ENCODE data around the gene ASPRV1.
A peak's percentile ranks its signal among the peaks of the same experiment; 100 is the strongest.

DNA sequence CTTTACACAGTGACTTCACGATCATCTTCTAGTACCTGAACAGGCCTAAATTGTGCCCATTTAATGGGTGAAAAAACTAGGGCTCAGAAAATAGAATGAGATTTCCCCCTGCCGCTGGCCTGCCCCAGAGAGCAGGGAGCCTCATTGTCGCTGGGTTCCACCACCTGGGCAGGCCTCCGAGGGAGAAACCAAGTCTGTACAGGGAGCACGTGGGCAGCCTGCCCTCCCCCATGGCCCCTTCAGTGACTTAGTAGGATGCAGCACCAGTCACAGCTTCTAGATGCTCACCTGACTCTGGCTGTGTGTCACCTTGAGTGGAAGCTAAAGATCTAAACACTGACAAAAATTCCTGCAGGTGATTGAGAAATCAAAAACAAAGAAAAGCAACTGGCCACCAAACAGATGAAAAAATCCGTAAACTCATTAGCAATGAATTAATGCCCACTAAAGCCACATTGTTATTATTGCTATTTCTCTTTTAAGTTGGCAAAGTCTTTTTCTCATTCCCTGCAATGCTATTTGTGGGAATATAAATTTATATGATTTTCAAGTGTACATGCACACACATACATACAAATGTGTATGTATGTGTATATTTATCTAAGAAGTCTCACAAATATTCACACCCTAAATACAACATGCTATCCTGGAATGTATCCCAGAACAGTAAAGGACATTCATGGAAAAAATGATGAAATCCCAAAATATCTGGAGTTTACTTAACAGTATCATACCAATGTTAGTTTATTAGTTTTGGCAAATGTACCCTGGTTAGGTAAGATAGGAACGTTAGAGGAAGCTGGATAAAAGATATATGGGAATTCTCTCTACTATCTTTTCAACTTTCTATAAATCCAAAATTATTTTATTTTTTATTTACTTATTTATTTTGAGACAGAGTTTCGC lies 18.7 kb upstream of the ASPRV1 start:
- TF ChIP-seq, protein P1, sequence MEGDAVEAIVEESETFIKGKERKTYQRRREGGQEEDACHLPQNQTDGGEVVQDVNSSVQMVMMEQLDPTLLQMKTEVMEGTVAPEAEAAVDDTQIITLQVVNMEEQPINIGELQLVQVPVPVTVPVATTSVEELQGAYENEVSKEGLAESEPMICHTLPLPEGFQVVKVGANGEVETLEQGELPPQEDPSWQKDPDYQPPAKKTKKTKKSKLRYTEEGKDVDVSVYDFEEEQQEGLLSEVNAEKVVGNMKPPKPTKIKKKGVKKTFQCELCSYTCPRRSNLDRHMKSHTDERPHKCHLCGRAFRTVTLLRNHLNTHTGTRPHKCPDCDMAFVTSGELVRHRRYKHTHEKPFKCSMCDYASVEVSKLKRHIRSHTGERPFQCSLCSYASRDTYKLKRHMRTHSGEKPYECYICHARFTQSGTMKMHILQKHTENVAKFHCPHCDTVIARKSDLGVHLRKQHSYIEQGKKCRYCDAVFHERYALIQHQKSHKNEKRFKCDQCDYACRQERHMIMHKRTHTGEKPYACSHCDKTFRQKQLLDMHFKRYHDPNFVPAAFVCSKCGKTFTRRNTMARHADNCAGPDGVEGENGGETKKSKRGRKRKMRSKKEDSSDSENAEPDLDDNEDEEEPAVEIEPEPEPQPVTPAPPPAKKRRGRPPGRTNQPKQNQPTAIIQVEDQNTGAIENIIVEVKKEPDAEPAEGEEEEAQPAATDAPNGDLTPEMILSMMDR (IDR thresholded peaks at IDR 0.05; ENCODE audit: low read depth, low read length, missing input control) = no peak
- TF ChIP-seq, protein P2, sequence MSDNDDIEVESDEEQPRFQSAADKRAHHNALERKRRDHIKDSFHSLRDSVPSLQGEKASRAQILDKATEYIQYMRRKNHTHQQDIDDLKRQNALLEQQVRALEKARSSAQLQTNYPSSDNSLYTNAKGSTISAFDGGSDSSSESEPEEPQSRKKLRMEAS (IDR thresholded peaks at IDR 0.05) = no peak
- peak in 1 of 2 donors; percentile 75 for TF ChIP-seq JUND (IDR thresholded peaks at IDR 0.05)
- peak; percentile 39 for TF ChIP-seq SP1 (IDR thresholded peaks at IDR 0.05)
- TF ChIP-seq, protein P3, sequence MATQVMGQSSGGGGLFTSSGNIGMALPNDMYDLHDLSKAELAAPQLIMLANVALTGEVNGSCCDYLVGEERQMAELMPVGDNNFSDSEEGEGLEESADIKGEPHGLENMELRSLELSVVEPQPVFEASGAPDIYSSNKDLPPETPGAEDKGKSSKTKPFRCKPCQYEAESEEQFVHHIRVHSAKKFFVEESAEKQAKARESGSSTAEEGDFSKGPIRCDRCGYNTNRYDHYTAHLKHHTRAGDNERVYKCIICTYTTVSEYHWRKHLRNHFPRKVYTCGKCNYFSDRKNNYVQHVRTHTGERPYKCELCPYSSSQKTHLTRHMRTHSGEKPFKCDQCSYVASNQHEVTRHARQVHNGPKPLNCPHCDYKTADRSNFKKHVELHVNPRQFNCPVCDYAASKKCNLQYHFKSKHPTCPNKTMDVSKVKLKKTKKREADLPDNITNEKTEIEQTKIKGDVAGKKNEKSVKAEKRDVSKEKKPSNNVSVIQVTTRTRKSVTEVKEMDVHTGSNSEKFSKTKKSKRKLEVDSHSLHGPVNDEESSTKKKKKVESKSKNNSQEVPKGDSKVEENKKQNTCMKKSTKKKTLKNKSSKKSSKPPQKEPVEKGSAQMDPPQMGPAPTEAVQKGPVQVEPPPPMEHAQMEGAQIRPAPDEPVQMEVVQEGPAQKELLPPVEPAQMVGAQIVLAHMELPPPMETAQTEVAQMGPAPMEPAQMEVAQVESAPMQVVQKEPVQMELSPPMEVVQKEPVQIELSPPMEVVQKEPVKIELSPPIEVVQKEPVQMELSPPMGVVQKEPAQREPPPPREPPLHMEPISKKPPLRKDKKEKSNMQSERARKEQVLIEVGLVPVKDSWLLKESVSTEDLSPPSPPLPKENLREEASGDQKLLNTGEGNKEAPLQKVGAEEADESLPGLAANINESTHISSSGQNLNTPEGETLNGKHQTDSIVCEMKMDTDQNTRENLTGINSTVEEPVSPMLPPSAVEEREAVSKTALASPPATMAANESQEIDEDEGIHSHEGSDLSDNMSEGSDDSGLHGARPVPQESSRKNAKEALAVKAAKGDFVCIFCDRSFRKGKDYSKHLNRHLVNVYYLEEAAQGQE (IDR thresholded peaks at IDR 0.05) = no peak
- TF ChIP-seq TAF1 (conservative IDR thresholded peaks at IDR 0.05) = no peak
- TF ChIP-seq RAD21 (IDR thresholded peaks at IDR 0.05) = no peak
- TF ChIP-seq, protein P4, sequence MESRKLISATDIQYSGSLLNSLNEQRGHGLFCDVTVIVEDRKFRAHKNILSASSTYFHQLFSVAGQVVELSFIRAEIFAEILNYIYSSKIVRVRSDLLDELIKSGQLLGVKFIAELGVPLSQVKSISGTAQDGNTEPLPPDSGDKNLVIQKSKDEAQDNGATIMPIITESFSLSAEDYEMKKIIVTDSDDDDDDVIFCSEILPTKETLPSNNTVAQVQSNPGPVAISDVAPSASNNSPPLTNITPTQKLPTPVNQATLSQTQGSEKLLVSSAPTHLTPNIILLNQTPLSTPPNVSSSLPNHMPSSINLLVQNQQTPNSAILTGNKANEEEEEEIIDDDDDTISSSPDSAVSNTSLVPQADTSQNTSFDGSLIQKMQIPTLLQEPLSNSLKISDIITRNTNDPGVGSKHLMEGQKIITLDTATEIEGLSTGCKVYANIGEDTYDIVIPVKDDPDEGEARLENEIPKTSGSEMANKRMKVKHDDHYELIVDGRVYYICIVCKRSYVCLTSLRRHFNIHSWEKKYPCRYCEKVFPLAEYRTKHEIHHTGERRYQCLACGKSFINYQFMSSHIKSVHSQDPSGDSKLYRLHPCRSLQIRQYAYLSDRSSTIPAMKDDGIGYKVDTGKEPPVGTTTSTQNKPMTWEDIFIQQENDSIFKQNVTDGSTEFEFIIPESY (IDR thresholded peaks at IDR 0.05) = peak; percentile 42

All from liver (tissue), 3 donors.